Fibroblast of lung (primary cell): Measurements from ENCODE around the gene TBC1D5. TPM values are rescaled to one million over a fixed set of nuclear protein-coding genes. Genes with fewer than 3 reads are reported as not detected.

Source experiments
- DNase-seq, 2 donors: peaks; one replicate each; pipeline versions ENCODE4 v3.0.0 to v3.0.0-alpha.2; 2010; ENCODE audit warnings: low read depth in 2 of 2
- H2AFZ ChIP-seq: 2 replicates; pipeline ENCODE4 v1.5.1; 2012; ENCODE audit warnings: low read length, control low read depth, inconsistent platforms
- H3K27ac ChIP-seq: 2 replicates; pipeline ENCODE4 v1.5.1; 2011; ENCODE audit warnings: low read length, control low read depth; ENCODE audit not compliant: insufficient read depth
- H3K27me3 ChIP-seq: 2 replicates; pipeline ENCODE4 v1.5.1; 2011; ENCODE audit warnings: mild to moderate bottlenecking, low read length; ENCODE audit not compliant: control insufficient read depth, insufficient read depth
- H3K36me3 ChIP-seq: 2 replicates; pipeline ENCODE4 v1.5.1; 2011; ENCODE audit warnings: low read length; ENCODE audit not compliant: control insufficient read depth, insufficient read depth
- H3K4me1 ChIP-seq: 2 replicates; pipeline ENCODE4 v1.5.1; 2011; ENCODE audit warnings: low read length; ENCODE audit not compliant: control insufficient read depth, insufficient read depth; ENCODE audit errors: extremely low read depth
- H3K4me2 ChIP-seq: 2 replicates; pipeline ENCODE4 v1.5.1; 2011; ENCODE audit warnings: low read length, control low read depth; ENCODE audit not compliant: insufficient read depth; ENCODE audit errors: extremely low read depth
- H3K4me3 ChIP-seq, 4 experiments: fragments of 200-600 bp in 1 of 4; sonication (generic) in 1 of 4; replicated peaks in 1 of 4; 2 replicates each; pipeline ENCODE4 v1.5.1; 2011 to 2016; ENCODE audit warnings: low read length in 4 of 4, low read depth in 3 of 4, mild to moderate bottlenecking in 3 of 4, control low read depth in 2 of 4, inconsistent platforms in 1 of 4, mixed read lengths in 1 of 4; ENCODE audit not compliant: insufficient read depth in 1 of 4; ENCODE audit errors: control extremely low read depth in 1 of 4
- H3K79me2 ChIP-seq: 2 replicates; pipeline ENCODE4 v1.5.1; 2012; ENCODE audit warnings: mild to moderate bottlenecking, low read length, inconsistent platforms; ENCODE audit not compliant: control insufficient read depth, insufficient read depth
- H3K9ac ChIP-seq: 2 replicates; pipeline ENCODE4 v1.5.1; 2011; ENCODE audit warnings: mild to moderate bottlenecking, low read length, control low read depth; ENCODE audit not compliant: insufficient read depth
- H3K9me3 ChIP-seq: 2 replicates; pipeline ENCODE4 v1.5.1; 2012; ENCODE audit warnings: low read depth, low read length; ENCODE audit not compliant: control insufficient read depth, insufficient read depth
- H4K20me1 ChIP-seq: 2 replicates; pipeline ENCODE4 v1.5.1; 2011; ENCODE audit warnings: low read length; ENCODE audit not compliant: control insufficient read depth, insufficient read depth; ENCODE audit errors: extremely low read depth
- CTCF ChIP-seq, 2 donors: IDR thresholded peaks in 1 of 2; conservative IDR thresholded peaks in 1 of 2; 1 replicate in 1 of 2; 2 replicates in 1 of 2; pipeline ENCODE4 v1.5.1; 2011 to 2012; ENCODE audit warnings: low read length in 2 of 2, control low read depth in 1 of 2, inconsistent platforms in 1 of 2, low read depth in 1 of 2, mild to moderate bottlenecking in 1 of 2
- EZH2 ChIP-seq: IDR thresholded peaks from 2 replicates; pipeline ENCODE4 v1.5.1; 2012; ENCODE audit warnings: low read length, control low read depth, mild to moderate bottlenecking; ENCODE audit errors: missing control alignments
- polyA plus RNA-seq, 2 donors: library from polyadenylated mRNA; depleted of rRNA in 1 of 2; stranded (reverse) in 1 of 2; unstranded in 1 of 2; fragments of >200 nt; gene quantifications; 2 replicates each; pipeline ENCODE4 v1.2.1, GENCODE V29; 2011 to 2012; ENCODE audit warnings: missing spikeins in 1 of 2
- total RNA-seq: library from RNA; depleted of rRNA; stranded (reverse); fragments of >200 nt; gene quantifications from 2 replicates; pipeline ENCODE4 v1.2.1, GENCODE V29; 2014

The TBC1D5 gene
- total and polyA plus RNA-seq, 2 donors (not counting 1 experiment from before 2014, with no cell fraction given) = 43.6 to 129 TPM

GRCh38 chr3:17514597-17514996, 227.8 kb downstream of the TBC1D5 start:
- H3K9ac ChIP-seq = no peak overlapping the region
- H3K4me1 ChIP-seq = no peaks in the 10 kb centered on the region
- no peaks in the 10 kb centered on the region for H3K79me2 ChIP-seq
- H2AFZ ChIP-seq = no peak overlapping the region
- TF ChIP-seq CTCF (conservative IDR thresholded peaks at IDR 0.05 in 1 of 2, IDR thresholded peaks at IDR 0.05 in 1 of 2; ENCODE audit: low read depth in 1 of 2, low read length in 2 of 2) = no peak
- TF ChIP-seq EZH2 = no peak
- no peaks in the 10 kb centered on the region for H3K27me3 ChIP-seq
- DNase-seq = no peak
- H3K27ac ChIP-seq = no peak overlapping the region
- H3K36me3 ChIP-seq = no peaks in the 10 kb centered on the region
- no peak overlapping the region for H3K4me3 ChIP-seq
- H3K9me3 ChIP-seq = no peaks in the 10 kb centered on the region
- no peak overlapping the region for H3K4me2 ChIP-seq
- no peaks in the 10 kb centered on the region for H4K20me1 ChIP-seq

DNA sequence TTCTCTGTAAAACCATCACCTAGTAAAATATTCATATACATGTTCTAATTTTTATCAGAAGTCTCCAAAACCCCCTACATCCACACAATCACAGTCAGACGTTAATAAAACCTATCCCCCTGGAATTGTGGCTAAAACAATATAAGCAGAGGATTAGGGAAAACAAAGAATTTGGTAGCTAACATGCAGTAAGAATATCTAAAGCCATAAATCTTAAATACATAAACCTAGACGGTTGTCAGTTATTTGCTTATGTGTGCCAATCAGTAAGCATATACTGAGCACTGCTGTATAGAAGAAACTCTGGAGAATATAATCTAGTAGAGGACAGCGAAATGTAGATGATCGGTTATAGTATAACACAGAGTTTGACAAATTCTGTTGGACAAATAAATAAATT, 232.2 kb downstream of the TBC1D5 start:
- Histone ChIP-seq H2AFZ (no peak overlapping the region), H3K36me3 (no peaks in the 10 kb centered on the region), H3K79me2 (no peaks in the 10 kb centered on the region), H4K20me1 (no peaks in the 10 kb centered on the region), H3K4me3 (no peak overlapping the region), H3K27me3 (no peaks in the 10 kb centered on the region), H3K4me2 (no peak overlapping the region), H3K9ac (no peak overlapping the region), H3K9me3 (no peaks in the 10 kb centered on the region), H3K27ac (no peak overlapping the region), H3K4me1 (no peaks in the 10 kb centered on the region)
- no peak for DNase-seq
- TF ChIP-seq CTCF (conservative IDR thresholded peaks at IDR 0.05 in 1 of 2, IDR thresholded peaks at IDR 0.05 in 1 of 2; ENCODE audit: low read depth in 1 of 2, low read length in 2 of 2) = no peak
- TF ChIP-seq EZH2 = no peak

- no peaks in the 10 kb centered on the region for H3K36me3 ChIP-seq
- TF ChIP-seq CTCF (conservative IDR thresholded peaks at IDR 0.05 in 1 of 2, IDR thresholded peaks at IDR 0.05 in 1 of 2; ENCODE audit: low read depth in 1 of 2, low read length in 2 of 2) (no peak), EZH2 (no peak)
- no peak overlapping the region for H3K4me3 ChIP-seq
- no peak overlapping the region for H3K4me2 ChIP-seq
- H4K20me1 ChIP-seq = no peaks in the 10 kb centered on the region
- H3K79me2 ChIP-seq = no peaks in the 10 kb centered on the region
- H3K4me1 ChIP-seq = no peaks in the 10 kb centered on the region
- H3K27ac ChIP-seq = no peak overlapping the region
- no peaks in the 10 kb centered on the region for H3K9me3 ChIP-seq
- H3K9ac ChIP-seq = no peak overlapping the region
- peak in 1 of 2 donors; percentile 41 for DNase-seq
- no peaks in the 10 kb centered on the region for H3K27me3 ChIP-seq
- no peak overlapping the region for H2AFZ ChIP-seq
These were observed 234.2 kb downstream of the TBC1D5 start for GRCh38 chr3:17508180-17508752.
